OCI-LY7 (cell line): ENCODE results near the gene BACH2. TPM values are rescaled to one million over a fixed set of nuclear protein-coding genes. Genes with fewer than 3 reads are reported as not detected.
"Not testable (repeated sequence)": the region's sequence is repeated elsewhere in the genome, so short reads cannot be mapped to it uniquely, and the experiment has no call there.

Source experiments
- BruUV-seq: library from RNA; stranded (reverse); fragments of 400-500 nt; replicated peaks from 2 replicates; lab custom pipeline; 2021; lab: Mats Ljungman, UMichigan
- CTCF ChIA-PET: fragments of 300-600 bp; sonication (Branson Sonifier 250); formaldehyde crosslinking; loops from one replicate; lab custom pipeline; 2022; ENCODE audit warnings: antibody characterized with exemption; ENCODE audit not compliant: unreplicated experiment; lab: Charles Lee
- POLR2A ChIA-PET: fragments of 300-600 bp; sonication (Branson Sonifier 250); formaldehyde crosslinking; loops from one replicate; lab custom pipeline; 2022; ENCODE audit warnings: antibody characterized with exemption; lab: Charles Lee
- DNase-seq: peaks from one replicate; pipeline ENCODE4 v3.0.0-alpha.2; 2015; ENCODE audit warnings: low spot score
- H2AFZ ChIP-seq: fragments of 200-600 bp; sonication (generic), shearing (Covaris generic); 2 replicates; pipeline ENCODE4 v1.6.1; 2014; ENCODE audit warnings: mild to moderate bottlenecking, antibody characterized with exemption, low read length, moderate library complexity
- H3K27ac ChIP-seq: fragments of 200-600 bp; sonication (generic); 2 replicates; pipeline ENCODE4 v1.5.1; 2014; ENCODE audit warnings: mixed run types, low read depth, mild to moderate bottlenecking, moderate library complexity, low read length, inconsistent platforms; ENCODE audit not compliant: poor library complexity, severe bottlenecking
- H3K36me3 ChIP-seq: fragments of 200-600 bp; sonication (generic); 2 replicates; pipeline ENCODE4 v1.6.1; 2014; ENCODE audit warnings: mild to moderate bottlenecking, antibody characterized with exemption, low read length, moderate library complexity, mixed read lengths; ENCODE audit not compliant: insufficient read depth
- H3K4me1 ChIP-seq: fragments of 200-600 bp; sonication (generic); 2 replicates; pipeline ENCODE4 v1.5.1; 2014; ENCODE audit warnings: mild to moderate bottlenecking, low read length; ENCODE audit not compliant: insufficient read depth, poor library complexity, severe bottlenecking
- H3K4me2 ChIP-seq: fragments of 200-600 bp; sonication (generic); 2 replicates; pipeline ENCODE4 v1.6.1; 2014; ENCODE audit warnings: mild to moderate bottlenecking, low read length
- H3K4me3 ChIP-seq: fragments of 200-600 bp; sonication (generic); 2 replicates; pipeline ENCODE4 v1.5.1; 2014; ENCODE audit warnings: mild to moderate bottlenecking, low read depth, low read length; ENCODE audit not compliant: poor library complexity, severe bottlenecking
- H3K79me2 ChIP-seq: fragments of 200-600 bp; sonication (generic); 2 replicates; pipeline ENCODE4 v1.6.1; 2016; ENCODE audit warnings: low read depth, mild to moderate bottlenecking, low read length, moderate library complexity, mixed read lengths; ENCODE audit not compliant: insufficient read depth
- H3K9me2 ChIP-seq: fragments of 200-600 bp; sonication (generic); 2 replicates; pipeline ENCODE4 v1.6.1; 2016; ENCODE audit warnings: mild to moderate bottlenecking, low read length, mixed read lengths; ENCODE audit not compliant: insufficient read depth
- H3K9me3 ChIP-seq: fragments of 200-600 bp; sonication (generic); 2 replicates; pipeline ENCODE4 v1.6.1; 2014; ENCODE audit warnings: mild to moderate bottlenecking, mixed run types, low read length, mixed read lengths
- H4K20me1 ChIP-seq: fragments of 200-600 bp; sonication (generic); 2 replicates; pipeline ENCODE4 v1.6.1; 2014; ENCODE audit warnings: mild to moderate bottlenecking, antibody characterized with exemption, low read length, moderate library complexity, mixed read lengths; ENCODE audit not compliant: insufficient read depth
- EZH2phosphoT487 ChIP-seq: fragments of 200-600 bp; sonication (generic); IDR thresholded peaks from 2 replicates; pipeline ENCODE4 v1.6.1; 2018; ENCODE audit warnings: low read depth, borderline replicate concordance, mild to moderate bottlenecking, mixed run types, antibody characterized with exemption, low read length, moderate library complexity, mixed read lengths
- intact Hi-C: fragments of 100-400 bp; cut with micrococcal nuclease; formaldehyde crosslinking; loops from one replicate; pipeline ENCODE4 v1.10.0; 2022; ENCODE audit not compliant: unreplicated experiment
- total RNA-seq, 2 experiments: library from RNA; depleted of rRNA in 1 of 2; stranded (reverse); fragments of >200 nt in 1 of 2; shearing (Covaris generic) in 1 of 2; gene quantifications; 2 replicates each; pipeline ENCODE4 v1.2.3, GENCODE V29; 2014 to 2022
- TF ChIP-seq, protein P1 (sequence below): fragments of 200-600 bp; sonication (generic); conservative IDR thresholded peaks from 2 replicates; pipeline ENCODE4 v1.5.1; 2014; ENCODE audit warnings: mild to moderate bottlenecking, antibody characterized with exemption, low read length, moderate library complexity, mixed read lengths

The BACH2 gene
- total RNA-seq, 2 experiments from 2014 or later, result 92.0 to 163 TPM

DNA sequence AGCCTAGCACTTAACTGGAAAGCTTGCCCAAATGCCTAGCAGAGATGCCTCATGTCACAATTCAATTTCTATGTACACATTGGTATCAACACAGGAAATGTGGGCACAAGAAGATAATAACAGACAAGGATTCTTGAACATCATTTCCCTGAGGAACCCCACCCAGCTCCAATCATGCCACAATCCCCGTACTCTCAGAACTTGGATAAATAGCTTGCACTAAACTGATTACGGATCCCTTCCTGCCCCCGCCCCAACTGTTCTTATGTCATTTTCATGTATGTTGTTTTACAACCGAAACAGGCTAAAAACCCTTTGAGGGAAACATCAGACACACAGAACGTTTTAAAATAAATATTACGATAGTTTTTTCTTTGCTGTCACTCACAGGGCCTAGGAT, 87.1 kb downstream of the BACH2 start:
- no peak for DNase-seq
- no TSS peak for BruUV-seq
- Histone ChIP-seq H3K79me2 (peaks cover 81% of the 10 kb centered on the region), H2AFZ (no peak overlapping the region), H3K9me3 (no peaks in the 10 kb centered on the region), H4K20me1 (no peaks in the 10 kb centered on the region), H3K9me2 (no peaks in the 10 kb centered on the region), H3K36me3 (peaks cover 67% of the 10 kb centered on the region), H3K27ac (no peak overlapping the region), H3K4me2 (no peak overlapping the region), H3K4me3 (no peak overlapping the region), H3K4me1 (peaks cover 11% of the 10 kb centered on the region)
- POLR2A ChIA-PET, result interaction anchor here (1.3 kb wide), 1 partner anchor 9 kb away, joined by 3 read pairs; no protein-coding TSS in a partner anchor
- TF ChIP-seq, protein P1, sequence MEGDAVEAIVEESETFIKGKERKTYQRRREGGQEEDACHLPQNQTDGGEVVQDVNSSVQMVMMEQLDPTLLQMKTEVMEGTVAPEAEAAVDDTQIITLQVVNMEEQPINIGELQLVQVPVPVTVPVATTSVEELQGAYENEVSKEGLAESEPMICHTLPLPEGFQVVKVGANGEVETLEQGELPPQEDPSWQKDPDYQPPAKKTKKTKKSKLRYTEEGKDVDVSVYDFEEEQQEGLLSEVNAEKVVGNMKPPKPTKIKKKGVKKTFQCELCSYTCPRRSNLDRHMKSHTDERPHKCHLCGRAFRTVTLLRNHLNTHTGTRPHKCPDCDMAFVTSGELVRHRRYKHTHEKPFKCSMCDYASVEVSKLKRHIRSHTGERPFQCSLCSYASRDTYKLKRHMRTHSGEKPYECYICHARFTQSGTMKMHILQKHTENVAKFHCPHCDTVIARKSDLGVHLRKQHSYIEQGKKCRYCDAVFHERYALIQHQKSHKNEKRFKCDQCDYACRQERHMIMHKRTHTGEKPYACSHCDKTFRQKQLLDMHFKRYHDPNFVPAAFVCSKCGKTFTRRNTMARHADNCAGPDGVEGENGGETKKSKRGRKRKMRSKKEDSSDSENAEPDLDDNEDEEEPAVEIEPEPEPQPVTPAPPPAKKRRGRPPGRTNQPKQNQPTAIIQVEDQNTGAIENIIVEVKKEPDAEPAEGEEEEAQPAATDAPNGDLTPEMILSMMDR, result no peak
- TF ChIP-seq EZH2phosphoT487, result no peak
- CTCF ChIA-PET, result no interaction called here
- intact Hi-C loops, result no loop called here

- H4K20me1 ChIP-seq, H2AFZ ChIP-seq, H3K9me3 ChIP-seq, H3K4me3 ChIP-seq, CTCF ChIA-PET, H3K4me1 ChIP-seq, H3K9me2 ChIP-seq, H3K4me2 ChIP-seq, DNase-seq, intact Hi-C loops, BruUV-seq, POLR2A ChIA-PET, H3K27ac ChIP-seq: not testable (repeated sequence)
- H3K36me3 ChIP-seq, result peaks cover 69% of the 10 kb centered on the region
- H3K79me2 ChIP-seq, result peaks cover 73% of the 10 kb centered on the region
Observed at GRCh38 chr6:90208690-90209089, 88.0 kb downstream of the BACH2 start.

DNA sequence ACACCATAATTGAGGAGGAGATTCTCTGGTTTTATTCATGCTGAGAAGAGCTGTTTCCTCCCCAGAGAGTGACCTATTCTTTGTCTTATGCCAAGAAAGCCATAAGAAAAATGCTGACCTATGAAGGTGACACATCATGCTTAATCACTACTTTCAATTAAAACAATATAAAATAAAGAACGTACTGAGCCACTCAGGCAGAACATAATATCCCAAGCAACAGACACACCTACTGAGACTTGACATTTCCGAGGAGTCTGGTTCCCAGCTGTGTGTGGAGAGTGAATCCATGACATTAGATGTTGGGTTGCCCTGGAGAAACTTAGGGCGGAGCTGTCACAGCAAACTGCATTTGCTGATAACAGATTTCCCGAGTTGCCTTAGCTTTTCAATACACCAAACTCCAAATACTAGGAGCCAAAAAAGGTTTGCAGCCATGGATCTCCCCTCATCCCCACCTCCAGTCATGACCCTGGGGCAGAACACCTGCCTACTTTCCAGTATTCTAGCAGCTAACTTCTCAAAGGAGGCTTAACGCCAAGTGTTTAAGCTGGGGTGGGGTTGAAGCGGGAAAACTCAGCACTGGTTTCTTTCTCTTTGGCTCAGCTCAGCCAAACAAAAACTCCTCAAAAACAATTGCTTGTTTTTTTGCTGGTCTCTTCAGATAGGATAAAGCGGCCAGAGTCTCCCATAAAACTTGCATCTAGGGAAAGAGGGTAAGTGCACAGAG, 92.2 kb downstream of the BACH2 start:
- intact Hi-C loops, result no loop called here
- DNase-seq, result no peak
- Histone ChIP-seq H3K79me2 (peaks cover 55% of the 10 kb centered on the region), H2AFZ (no peak overlapping the region), H3K4me1 (no peaks in the 10 kb centered on the region), H4K20me1 (no peaks in the 10 kb centered on the region), H3K27ac (no peak overlapping the region), H3K9me2 (no peaks in the 10 kb centered on the region), H3K36me3 (peaks cover 83% of the 10 kb centered on the region), H3K4me3 (no peak overlapping the region), H3K4me2 (no peak overlapping the region), H3K9me3 (peaks cover 14% of the 10 kb centered on the region; the same call in 1 of the 2 replicates)
- no TSS peak for BruUV-seq
- no peak for TF ChIP-seq EZH2phosphoT487
- ChIA-PET CTCF (no interaction called here), POLR2A (interaction anchor here (1.1 to 1.4 kb wide), 4 partner anchors 10 to 40 kb away, joined by 3 to 5 read pairs (median 3); no protein-coding TSS in a partner anchor)
